ENCODE results near the gene CLOCK.

Gene CLOCK

GRCh38 chr4:55488716-55489115, 58.0 kb downstream of the CLOCK start:
- Mint-ChIP-seq H3K27me3 (ENCODE audit: low read depth) (no peaks in the 10 kb centered on the region), H3K4me3 (no peak overlapping the region), H3K36me3 (ENCODE audit: low read depth) (peaks cover 32% of the 10 kb centered on the region), H3K9me3 (peaks cover 4% of the 10 kb centered on the region), H3K4me1 (no peaks in the 10 kb centered on the region), H3K27ac (no peak overlapping the region)
- TF ChIP-seq CTCF (IDR thresholded peaks at IDR 0.05; ENCODE audit: unreplicated experiment in 3 of 3) = no peak

GRCh38 chr4:55485821-55486220, 60.9 kb downstream of the CLOCK start:
- H3K9me3 Mint-ChIP-seq = peaks cover 4% of the 10 kb centered on the region

GRCh38 chr4:55483315-55483714, 63.4 kb downstream of the CLOCK start:
- Mint-ChIP-seq H3K27ac (no peak overlapping the region), H3K4me3 (no peak overlapping the region), H3K27me3 (ENCODE audit: low read depth) (peaks cover 3% of the 10 kb centered on the region), H3K9me3 (no peaks in the 10 kb centered on the region), H3K4me1 (no peaks in the 10 kb centered on the region), H3K36me3 (ENCODE audit: low read depth) (peaks cover 19% of the 10 kb centered on the region)
- no peak for TF ChIP-seq CTCF (IDR thresholded peaks at IDR 0.05; ENCODE audit: unreplicated experiment in 3 of 3)

More at GRCh38 chr4:55485821-55486220, 60.9 kb downstream of the CLOCK start:
- no peak for TF ChIP-seq CTCF (IDR thresholded peaks at IDR 0.05; ENCODE audit: unreplicated experiment in 3 of 3)
- no peaks in the 10 kb centered on the region for H3K4me1 Mint-ChIP-seq
- no peaks in the 10 kb centered on the region for H3K27me3 Mint-ChIP-seq (ENCODE audit: low read depth)
- no peak overlapping the region for H3K4me3 Mint-ChIP-seq
- peaks cover 26% of the 10 kb centered on the region for H3K36me3 Mint-ChIP-seq (ENCODE audit: low read depth)
- no peak overlapping the region for H3K27ac Mint-ChIP-seq

GRCh38 chr4:55475394-55476243, 71.1 kb downstream of the CLOCK start:
- H3K27ac Mint-ChIP-seq = no peak overlapping the region

GRCh38 chr4:55469979-55470378, 76.7 kb downstream of the CLOCK start:
- H3K27me3 Mint-ChIP-seq (ENCODE audit: low read depth) = no peaks in the 10 kb centered on the region

More at GRCh38 chr4:55475394-55476243, 71.1 kb downstream of the CLOCK start:
- Mint-ChIP-seq H3K27me3 (ENCODE audit: low read depth) (peaks cover 1% of the 10 kb centered on the region), H3K4me3 (no peak overlapping the region), H3K4me1 (no peaks in the 10 kb centered on the region), H3K9me3 (peaks cover 20% of the 10 kb centered on the region), H3K36me3 (ENCODE audit: low read depth) (peaks cover 49% of the 10 kb centered on the region)
- no peak for TF ChIP-seq CTCF (IDR thresholded peaks at IDR 0.05; ENCODE audit: unreplicated experiment in 3 of 3)

More at GRCh38 chr4:55469979-55470378, 76.7 kb downstream of the CLOCK start:
- Mint-ChIP-seq H3K4me1 (no peaks in the 10 kb centered on the region), H3K27ac (no peak overlapping the region), H3K36me3 (ENCODE audit: low read depth) (peaks cover 39% of the 10 kb centered on the region), H3K4me3 (no peak overlapping the region), H3K9me3 (peaks cover 11% of the 10 kb centered on the region)
- TF ChIP-seq CTCF (IDR thresholded peaks at IDR 0.05; ENCODE audit: unreplicated experiment in 3 of 3) = no peak

Measured in nephron (organoid).